KMS-11 (cell line): ENCODE measurements around the gene DCAF5.

Experiments used
- H2AFZ ChIP-seq: fragments of 200-600 bp; sonication (generic); 2 replicates; pipeline ENCODE4 v1.6.1; 2016; ENCODE audit warnings: antibody characterized with exemption, mixed run types, low read depth
- H3K27ac ChIP-seq: fragments of 200-600 bp; sonication (generic); 2 replicates; pipeline ENCODE4 v1.6.1; 2016; ENCODE audit warnings: mild to moderate bottlenecking, mixed run types
- H3K27me3 ChIP-seq: fragments of 200-600 bp; sonication (generic); 2 replicates; pipeline ENCODE4 v1.6.1; 2017; ENCODE audit warnings: mild to moderate bottlenecking, low read depth, mixed run types, moderate library complexity; ENCODE audit not compliant: insufficient read depth
- H3K36me3 ChIP-seq: fragments of 200-600 bp; sonication (generic); 2 replicates; pipeline ENCODE4 v1.6.1; 2017; ENCODE audit warnings: mild to moderate bottlenecking, mixed run types; ENCODE audit not compliant: insufficient read depth
- H3K4me1 ChIP-seq: fragments of 200-600 bp; sonication (generic); 2 replicates; pipeline ENCODE4 v1.6.1; 2016; ENCODE audit warnings: mild to moderate bottlenecking, low read depth, mixed run types; ENCODE audit not compliant: poor library complexity, severe bottlenecking
- H3K4me2 ChIP-seq: fragments of 200-600 bp; sonication (generic); 2 replicates; pipeline ENCODE4 v1.7.0; 2016; ENCODE audit warnings: mild to moderate bottlenecking, mixed run types
- H3K4me3 ChIP-seq: fragments of 200-600 bp; sonication (generic); IDR thresholded peaks from 2 replicates; pipeline ENCODE4 v1.6.1; 2017; ENCODE audit warnings: low read depth, low read length, mixed read lengths; ENCODE audit not compliant: insufficient read depth
- H3K79me2 ChIP-seq: fragments of 200-600 bp; sonication (generic); 2 replicates; pipeline ENCODE4 v1.6.1; 2016; ENCODE audit warnings: low read depth, mixed run types; ENCODE audit not compliant: insufficient read depth
- H3K9ac ChIP-seq: fragments of 200-600 bp; sonication (generic); 2 replicates; pipeline ENCODE4 v1.6.1; 2016; ENCODE audit warnings: mild to moderate bottlenecking, mixed run types
- H4K20me1 ChIP-seq: fragments of 200-600 bp; sonication (generic); 2 replicates; pipeline ENCODE4 v1.6.1; 2016; ENCODE audit warnings: mild to moderate bottlenecking, mixed run types; ENCODE audit not compliant: insufficient read depth
- TF ChIP-seq, protein P1 (sequence below): fragments of 200-600 bp; sonication (generic); conservative IDR thresholded peaks from 2 replicates; pipeline ENCODE4 v1.6.1; 2017; ENCODE audit warnings: low read depth, mild to moderate bottlenecking, antibody characterized with exemption, low read length, moderate library complexity, mixed read lengths

The DCAF5 gene

DNA sequence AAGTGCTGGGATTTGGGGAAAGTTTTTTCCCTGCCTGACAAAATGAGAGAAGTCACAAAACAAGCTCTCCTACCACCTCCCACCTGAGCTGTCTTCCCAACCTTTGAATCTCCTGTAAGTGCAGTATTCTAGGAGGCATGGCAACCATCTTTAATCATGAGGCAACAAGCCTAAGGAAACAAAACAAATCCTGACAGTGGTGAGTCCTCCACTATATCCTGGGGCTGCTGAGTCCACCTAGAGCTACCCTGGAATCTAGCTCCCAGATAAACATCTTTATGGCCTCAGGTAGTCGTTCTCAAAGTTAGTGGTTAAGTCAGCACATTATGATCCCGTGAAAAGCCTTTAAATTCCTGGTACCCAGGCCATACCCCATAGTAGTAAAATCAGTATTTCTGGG, 151.5 kb downstream of the DCAF5 start:
- H3K4me1 ChIP-seq: no peaks in the 10 kb centered on the region
- no peak overlapping the region for H3K27ac ChIP-seq
- TF ChIP-seq, protein P1, sequence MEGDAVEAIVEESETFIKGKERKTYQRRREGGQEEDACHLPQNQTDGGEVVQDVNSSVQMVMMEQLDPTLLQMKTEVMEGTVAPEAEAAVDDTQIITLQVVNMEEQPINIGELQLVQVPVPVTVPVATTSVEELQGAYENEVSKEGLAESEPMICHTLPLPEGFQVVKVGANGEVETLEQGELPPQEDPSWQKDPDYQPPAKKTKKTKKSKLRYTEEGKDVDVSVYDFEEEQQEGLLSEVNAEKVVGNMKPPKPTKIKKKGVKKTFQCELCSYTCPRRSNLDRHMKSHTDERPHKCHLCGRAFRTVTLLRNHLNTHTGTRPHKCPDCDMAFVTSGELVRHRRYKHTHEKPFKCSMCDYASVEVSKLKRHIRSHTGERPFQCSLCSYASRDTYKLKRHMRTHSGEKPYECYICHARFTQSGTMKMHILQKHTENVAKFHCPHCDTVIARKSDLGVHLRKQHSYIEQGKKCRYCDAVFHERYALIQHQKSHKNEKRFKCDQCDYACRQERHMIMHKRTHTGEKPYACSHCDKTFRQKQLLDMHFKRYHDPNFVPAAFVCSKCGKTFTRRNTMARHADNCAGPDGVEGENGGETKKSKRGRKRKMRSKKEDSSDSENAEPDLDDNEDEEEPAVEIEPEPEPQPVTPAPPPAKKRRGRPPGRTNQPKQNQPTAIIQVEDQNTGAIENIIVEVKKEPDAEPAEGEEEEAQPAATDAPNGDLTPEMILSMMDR: no peak
- H3K4me2 ChIP-seq: no peak overlapping the region
- no peaks in the 10 kb centered on the region for H3K27me3 ChIP-seq
- no peak overlapping the region for H3K9ac ChIP-seq
- H3K36me3 ChIP-seq: no peaks in the 10 kb centered on the region
- no peak overlapping the region for H3K4me3 ChIP-seq
- no peak overlapping the region for H2AFZ ChIP-seq
- no peaks in the 10 kb centered on the region for H4K20me1 ChIP-seq
- H3K79me2 ChIP-seq: no peaks in the 10 kb centered on the region
